Astrocyte (in vitro differentiated cells and primary cell): Measurements from ENCODE around the gene FRMD4A.

Experiments used
- EZH2 ChIP-seq: IDR thresholded peaks from 2 replicates; pipeline ENCODE4 v1.6.1; 2012; ENCODE audit warnings: mild to moderate bottlenecking, low read length, inconsistent platforms; ENCODE audit not compliant: insufficient read depth
- TF ChIP-seq, protein P1 (sequence below): IDR thresholded peaks from 2 replicates; pipeline ENCODE4 v1.5.1; 2011; ENCODE audit warnings: low read depth, mild to moderate bottlenecking, inconsistent platforms, low read length, moderate library complexity; ENCODE audit not compliant: insufficient read depth

- TF ChIP-seq, protein P1, sequence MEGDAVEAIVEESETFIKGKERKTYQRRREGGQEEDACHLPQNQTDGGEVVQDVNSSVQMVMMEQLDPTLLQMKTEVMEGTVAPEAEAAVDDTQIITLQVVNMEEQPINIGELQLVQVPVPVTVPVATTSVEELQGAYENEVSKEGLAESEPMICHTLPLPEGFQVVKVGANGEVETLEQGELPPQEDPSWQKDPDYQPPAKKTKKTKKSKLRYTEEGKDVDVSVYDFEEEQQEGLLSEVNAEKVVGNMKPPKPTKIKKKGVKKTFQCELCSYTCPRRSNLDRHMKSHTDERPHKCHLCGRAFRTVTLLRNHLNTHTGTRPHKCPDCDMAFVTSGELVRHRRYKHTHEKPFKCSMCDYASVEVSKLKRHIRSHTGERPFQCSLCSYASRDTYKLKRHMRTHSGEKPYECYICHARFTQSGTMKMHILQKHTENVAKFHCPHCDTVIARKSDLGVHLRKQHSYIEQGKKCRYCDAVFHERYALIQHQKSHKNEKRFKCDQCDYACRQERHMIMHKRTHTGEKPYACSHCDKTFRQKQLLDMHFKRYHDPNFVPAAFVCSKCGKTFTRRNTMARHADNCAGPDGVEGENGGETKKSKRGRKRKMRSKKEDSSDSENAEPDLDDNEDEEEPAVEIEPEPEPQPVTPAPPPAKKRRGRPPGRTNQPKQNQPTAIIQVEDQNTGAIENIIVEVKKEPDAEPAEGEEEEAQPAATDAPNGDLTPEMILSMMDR = no peak
- no peak for TF ChIP-seq EZH2
Measured at GRCh38 chr10:13908475-13908874, 422.2 kb downstream of the FRMD4A start.
